ENCODE measurements around the gene EXOSC5. TPM values are rescaled to one million over a fixed set of nuclear protein-coding genes. Genes with fewer than 3 reads are reported as not detected.
"Not testable (repeated sequence)": the region's sequence is repeated elsewhere in the genome, so short reads cannot be mapped to it uniquely, and the experiment has no call there.

The EXOSC5 gene
- total and polyA plus RNA-seq, 2 donors (not counting 1 experiment from before 2014, with no cell fraction given), result 14.1 to 41.4 TPM

DNA sequence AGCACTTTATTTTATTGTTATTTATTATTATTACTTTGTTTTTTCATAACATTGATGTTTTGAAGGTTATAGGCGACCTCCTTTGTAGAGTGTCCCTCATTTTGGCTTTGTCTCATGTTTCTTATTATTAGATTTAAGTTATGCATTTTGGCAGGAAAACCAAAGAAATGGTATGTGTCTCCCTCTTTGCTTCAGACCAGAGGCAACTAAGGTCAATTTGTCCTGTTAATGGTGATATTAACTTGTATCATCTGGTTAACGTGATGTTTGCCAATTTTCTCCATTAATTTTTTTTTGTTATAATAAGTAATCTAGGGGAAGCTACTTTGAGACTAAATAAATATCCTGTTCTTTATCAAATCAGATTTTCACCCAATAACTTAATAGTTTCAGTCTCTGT is 24.7 kb downstream of the EXOSC5 start:
- H3K4me3 ChIP-seq (ENCODE audit: control extremely low read depth in 1 of 5, extremely low read depth in 1 of 5, insufficient read depth in 1 of 5, low read depth in 2 of 5, low read length in 4 of 5), result no peak overlapping the region
- POLR2A ChIA-PET, result no interaction called here
- DNase-seq, result no peak
- H3K4me2 ChIP-seq (replicated peaks; ENCODE audit: low read depth, low read length, poor library complexity, severe bottlenecking), result no peak overlapping the region
- TF ChIP-seq, protein P1, sequence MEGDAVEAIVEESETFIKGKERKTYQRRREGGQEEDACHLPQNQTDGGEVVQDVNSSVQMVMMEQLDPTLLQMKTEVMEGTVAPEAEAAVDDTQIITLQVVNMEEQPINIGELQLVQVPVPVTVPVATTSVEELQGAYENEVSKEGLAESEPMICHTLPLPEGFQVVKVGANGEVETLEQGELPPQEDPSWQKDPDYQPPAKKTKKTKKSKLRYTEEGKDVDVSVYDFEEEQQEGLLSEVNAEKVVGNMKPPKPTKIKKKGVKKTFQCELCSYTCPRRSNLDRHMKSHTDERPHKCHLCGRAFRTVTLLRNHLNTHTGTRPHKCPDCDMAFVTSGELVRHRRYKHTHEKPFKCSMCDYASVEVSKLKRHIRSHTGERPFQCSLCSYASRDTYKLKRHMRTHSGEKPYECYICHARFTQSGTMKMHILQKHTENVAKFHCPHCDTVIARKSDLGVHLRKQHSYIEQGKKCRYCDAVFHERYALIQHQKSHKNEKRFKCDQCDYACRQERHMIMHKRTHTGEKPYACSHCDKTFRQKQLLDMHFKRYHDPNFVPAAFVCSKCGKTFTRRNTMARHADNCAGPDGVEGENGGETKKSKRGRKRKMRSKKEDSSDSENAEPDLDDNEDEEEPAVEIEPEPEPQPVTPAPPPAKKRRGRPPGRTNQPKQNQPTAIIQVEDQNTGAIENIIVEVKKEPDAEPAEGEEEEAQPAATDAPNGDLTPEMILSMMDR (IDR thresholded peaks at IDR 0.05), result no peak
- H3K27me3 ChIP-seq (replicated peaks in 1 of 4; ENCODE audit: control extremely low read depth in 1 of 4, control insufficient read depth in 3 of 4, insufficient read depth in 4 of 4, low read length in 3 of 4), result no peaks in the 10 kb centered on the region
- H3K27me3 Mint-ChIP-seq, result no peaks in the 10 kb centered on the region
- ATAC-seq (ENCODE audit: low read depth), result no peak
- no peaks in the 10 kb centered on the region for H3K9me3 Mint-ChIP-seq (ENCODE audit: insufficient read depth)
- H3K36me3 ChIP-seq (replicated peaks in 1 of 2; ENCODE audit: control extremely low read depth in 1 of 2, control insufficient read depth in 1 of 2, extremely low read depth in 1 of 2, insufficient read depth in 2 of 2, low read length in 1 of 2), result no peaks in the 10 kb centered on the region
- H3K79me2 ChIP-seq (ENCODE audit: control insufficient read depth, insufficient read depth, low read length), result peaks cover 21% of the 10 kb centered on the region
- no peak overlapping the region for H3K4me3 Mint-ChIP-seq
- no peaks in the 10 kb centered on the region for H3K9me3 ChIP-seq (ENCODE audit: control extremely low read depth in 1 of 3, control insufficient read depth in 2 of 3, insufficient read depth in 1 of 3, low read length in 2 of 3)
- no peak overlapping the region for H3K9ac ChIP-seq (ENCODE audit: low read length)
- H3K4me1 Mint-ChIP-seq, result peaks cover 16% of the 10 kb centered on the region
- H3K4me1 ChIP-seq (ENCODE audit: control insufficient read depth in 2 of 2, insufficient read depth in 2 of 2, low read length in 2 of 2), result peaks cover 4 to 20% of the 10 kb centered on the region in 2 donors
- H2AFZ ChIP-seq (ENCODE audit: insufficient read depth, low read depth, low read length, poor library complexity, severe bottlenecking), result no peak overlapping the region
- no peaks in the 10 kb centered on the region for H4K20me1 ChIP-seq (ENCODE audit: control insufficient read depth, insufficient read depth, low read length, poor library complexity, severe bottlenecking)
- intact Hi-C loops (cut with micrococcal nuclease), result no loop called here
- H3K27ac Mint-ChIP-seq, result no peak overlapping the region
- no peak overlapping the region for H3K27ac ChIP-seq (ENCODE audit: low read length in 2 of 2)
- CTCF ChIA-PET, result no interaction called here
- no CpG with 5 or more reads among the region's 2 CpGs for WGBS (ENCODE audit: insufficient coverage)

DNA sequence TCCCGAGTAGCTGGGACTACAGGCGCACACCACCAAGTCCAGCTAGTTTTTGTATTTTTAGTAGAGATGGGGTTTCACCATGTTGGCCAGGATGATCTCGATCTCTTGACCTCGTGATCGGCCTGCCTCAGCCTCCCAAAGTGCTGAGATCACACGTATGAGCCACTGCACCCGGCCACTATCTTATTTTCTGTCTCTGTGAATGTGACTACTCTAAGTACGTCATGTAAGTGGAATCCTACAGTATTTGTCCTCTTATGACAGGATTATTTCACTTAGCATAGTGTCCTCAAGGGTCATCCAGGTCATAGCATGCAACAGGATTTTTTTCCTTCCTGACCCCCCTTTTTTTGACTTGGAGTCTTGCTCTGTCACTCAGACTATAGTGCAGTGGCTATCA is 25.6 kb downstream of the EXOSC5 start:
- Histone ChIP-seq H3K4me3 (ENCODE audit: control extremely low read depth in 1 of 5, extremely low read depth in 1 of 5, insufficient read depth in 1 of 5, low read depth in 2 of 5, low read length in 4 of 5) (no peak overlapping the region), H3K4me2 (replicated peaks; ENCODE audit: low read depth, low read length, poor library complexity, severe bottlenecking) (no peak overlapping the region), H3K79me2 (ENCODE audit: control insufficient read depth, insufficient read depth, low read length) (peaks cover 31% of the 10 kb centered on the region), H3K9me3 (ENCODE audit: control extremely low read depth in 1 of 3, control insufficient read depth in 2 of 3, insufficient read depth in 1 of 3, low read length in 2 of 3) (no peaks in the 10 kb centered on the region), H3K27me3 (replicated peaks in 1 of 4; ENCODE audit: control extremely low read depth in 1 of 4, control insufficient read depth in 3 of 4, insufficient read depth in 4 of 4, low read length in 3 of 4) (no peaks in the 10 kb centered on the region), H3K36me3 (replicated peaks in 1 of 2; ENCODE audit: control extremely low read depth in 1 of 2, control insufficient read depth in 1 of 2, extremely low read depth in 1 of 2, insufficient read depth in 2 of 2, low read length in 1 of 2) (no peaks in the 10 kb centered on the region), H3K9ac (ENCODE audit: low read length) (no peak overlapping the region), H3K4me1 (ENCODE audit: control insufficient read depth in 2 of 2, insufficient read depth in 2 of 2, low read length in 2 of 2) (peaks cover 0 to 13% of the 10 kb centered on the region in 2 donors), H4K20me1 (ENCODE audit: control insufficient read depth, insufficient read depth, low read length, poor library complexity, severe bottlenecking) (no peaks in the 10 kb centered on the region), H2AFZ (ENCODE audit: insufficient read depth, low read depth, low read length, poor library complexity, severe bottlenecking) (no peak overlapping the region), H3K27ac (ENCODE audit: low read length in 2 of 2) (no peak overlapping the region)
- Mint-ChIP-seq H3K27ac (no peak overlapping the region), H3K27me3 (no peaks in the 10 kb centered on the region), H3K4me1 (peaks cover 7% of the 10 kb centered on the region), H3K9me3 (ENCODE audit: insufficient read depth) (no peaks in the 10 kb centered on the region), H3K4me3 (no peak overlapping the region)
- DNase-seq (no peak), ATAC-seq (ENCODE audit: low read depth) (no peak)
- WGBS (ENCODE audit: insufficient coverage), result 96% methylated on average over 6 of the region's 8 CpGs
- no peak for TF ChIP-seq EZH2 (IDR thresholded peaks at IDR 0.05; ENCODE audit: borderline replicate concordance, insufficient read depth, low read depth, low read length, poor library complexity, severe bottlenecking)
- TF ChIP-seq, protein P1 (IDR thresholded peaks at IDR 0.05), result no peak
- ChIA-PET POLR2A (interaction anchor here (0.7 kb wide), 1 partner anchor 709 kb away, joined by 3 read pairs; no protein-coding TSS in a partner anchor), CTCF (no interaction called here)
- intact Hi-C loops (cut with micrococcal nuclease), result no loop called here

DNA sequence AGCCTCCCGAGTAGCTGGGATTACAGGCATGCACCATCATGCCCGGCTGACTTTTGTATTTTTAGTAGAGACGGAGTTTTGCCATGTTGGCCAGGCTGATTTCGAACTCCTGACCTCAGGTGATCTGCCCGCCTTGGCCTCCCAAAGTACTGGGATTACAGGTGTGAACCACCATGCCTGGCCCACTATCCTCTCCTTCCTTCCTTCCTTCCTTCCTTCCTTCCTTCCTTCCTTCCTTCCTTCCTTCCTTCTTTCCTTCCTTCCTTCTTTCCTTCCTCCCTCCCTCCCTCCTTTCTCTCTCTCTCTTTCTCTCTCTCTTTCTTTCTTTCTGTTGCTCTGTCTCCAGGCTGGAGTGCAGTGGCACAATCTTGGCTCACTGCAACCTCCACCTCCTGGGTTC is 26.0 kb downstream of the EXOSC5 start:
- H3K4me3 Mint-ChIP-seq; H3K27me3 ChIP-seq (replicated peaks in 1 of 4; ENCODE audit: control extremely low read depth in 1 of 4, control insufficient read depth in 3 of 4, insufficient read depth in 4 of 4, low read length in 3 of 4); H3K9me3 ChIP-seq (ENCODE audit: control extremely low read depth in 1 of 3, control insufficient read depth in 2 of 3, insufficient read depth in 1 of 3, low read length in 2 of 3); H3K27ac ChIP-seq (ENCODE audit: low read length in 2 of 2); H3K4me1 Mint-ChIP-seq; H3K27ac Mint-ChIP-seq; H3K4me3 ChIP-seq (ENCODE audit: control extremely low read depth in 1 of 5, extremely low read depth in 1 of 5, insufficient read depth in 1 of 5, low read depth in 2 of 5, low read length in 4 of 5); H3K27me3 Mint-ChIP-seq; H3K36me3 ChIP-seq (replicated peaks in 1 of 2; ENCODE audit: control extremely low read depth in 1 of 2, control insufficient read depth in 1 of 2, extremely low read depth in 1 of 2, insufficient read depth in 2 of 2, low read length in 1 of 2); intact Hi-C loops (cut with micrococcal nuclease); CTCF ChIA-PET; H3K9me3 Mint-ChIP-seq (ENCODE audit: insufficient read depth); H2AFZ ChIP-seq (ENCODE audit: insufficient read depth, low read depth, low read length, poor library complexity, severe bottlenecking); ATAC-seq (ENCODE audit: low read depth); H3K4me2 ChIP-seq (replicated peaks; ENCODE audit: low read depth, low read length, poor library complexity, severe bottlenecking); DNase-seq; H3K9ac ChIP-seq (ENCODE audit: low read length); H4K20me1 ChIP-seq (ENCODE audit: control insufficient read depth, insufficient read depth, low read length, poor library complexity, severe bottlenecking): not testable (repeated sequence)
- POLR2A ChIA-PET, result interaction anchor here (0.7 kb wide), 1 partner anchor 708 kb away, joined by 3 read pairs; no protein-coding TSS in a partner anchor
- Histone ChIP-seq H3K79me2 (ENCODE audit: control insufficient read depth, insufficient read depth, low read length) (peaks cover 35% of the 10 kb centered on the region), H3K4me1 (ENCODE audit: control insufficient read depth in 2 of 2, insufficient read depth in 2 of 2, low read length in 2 of 2) (peaks cover 0 to 10% of the 10 kb centered on the region in 2 donors)
- 97% methylated on average over 5 of the region's 5 CpGs for WGBS (ENCODE audit: insufficient coverage)
